ENCODE results near the gene IL22RA1. TPM values are rescaled to one million over a fixed set of nuclear protein-coding genes. Genes with fewer than 3 reads are reported as not detected.

IL22RA1 gene
- total RNA-seq, 1 experiment from 2014 or later = 0.13 TPM

DNA sequence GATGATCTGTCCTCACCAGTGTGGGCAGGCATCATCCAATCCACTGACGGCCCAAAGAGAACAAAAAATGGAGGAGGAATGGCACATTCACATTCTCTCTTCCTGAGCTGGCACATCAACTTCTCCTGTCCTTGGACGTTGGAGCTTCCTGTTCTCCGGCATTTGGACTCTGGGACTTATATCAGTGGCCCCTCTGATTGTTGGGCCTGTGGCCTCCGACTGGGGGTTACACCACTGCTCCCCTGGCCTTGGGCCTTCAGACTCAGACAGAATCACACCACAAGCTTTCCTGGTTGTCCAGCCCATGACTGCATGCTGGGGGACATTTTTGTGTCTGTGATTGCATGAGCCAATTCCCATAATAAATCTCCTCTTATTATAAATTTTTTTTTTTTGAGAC is 24.1 kb upstream of the IL22RA1 start:
- H2BK15ac ChIP-seq (ENCODE audit: low read depth, low read length) = no peak overlapping the region
- H3K27me3 ChIP-seq (ENCODE audit: insufficient read depth, low read length) = no peaks in the 10 kb centered on the region
- H4K8ac ChIP-seq (replicated peaks; ENCODE audit: insufficient read length, low read depth, low read length) = no peak overlapping the region
- Mint-ChIP-seq H3K27me3 (ENCODE audit: low read depth) (no peaks in the 10 kb centered on the region), H3K4me3 (no peak overlapping the region), H3K4me1 (peaks cover 0 to 3% of the 10 kb centered on the region in 2 experiments; a peak in 2 of 4 replicates), H3K9me3 (no peaks in the 10 kb centered on the region), H3K36me3 (ENCODE audit: insufficient read depth in 1 of 3, low read depth in 3 of 3) (peaks cover 8 to 56% (median 33%) of the 10 kb centered on the region in 3 experiments; a peak in 6 of 7 replicates), H3K27ac (no peak overlapping the region)
- no peak overlapping the region for H4K5ac ChIP-seq (ENCODE audit: insufficient read length, low read depth, low read length)
- H3K9ac ChIP-seq (ENCODE audit: extremely low read depth, insufficient read length, low read length) = no peak overlapping the region
- H2BK20ac ChIP-seq (ENCODE audit: low read depth, low read length, poor library complexity, severe bottlenecking) = no peak overlapping the region
- H2BK5ac ChIP-seq (ENCODE audit: insufficient read length, low read length) = no peak overlapping the region
- no peaks in the 10 kb centered on the region for H3K79me1 ChIP-seq (ENCODE audit: insufficient read depth, low read depth, low read length, poor library complexity, severe bottlenecking)
- H3K27ac ChIP-seq (ENCODE audit: insufficient read length, low read depth, low read length) = no peak overlapping the region
- H3K4me1 ChIP-seq (ENCODE audit: insufficient read depth, low read length) = no peaks in the 10 kb centered on the region
- H3K4ac ChIP-seq (ENCODE audit: low read depth, low read length) = no peak overlapping the region
- no peak for DNase-seq
- H3K18ac ChIP-seq (ENCODE audit: insufficient read length, low read depth, low read length) = no peak overlapping the region
- TF ChIP-seq, protein P1, sequence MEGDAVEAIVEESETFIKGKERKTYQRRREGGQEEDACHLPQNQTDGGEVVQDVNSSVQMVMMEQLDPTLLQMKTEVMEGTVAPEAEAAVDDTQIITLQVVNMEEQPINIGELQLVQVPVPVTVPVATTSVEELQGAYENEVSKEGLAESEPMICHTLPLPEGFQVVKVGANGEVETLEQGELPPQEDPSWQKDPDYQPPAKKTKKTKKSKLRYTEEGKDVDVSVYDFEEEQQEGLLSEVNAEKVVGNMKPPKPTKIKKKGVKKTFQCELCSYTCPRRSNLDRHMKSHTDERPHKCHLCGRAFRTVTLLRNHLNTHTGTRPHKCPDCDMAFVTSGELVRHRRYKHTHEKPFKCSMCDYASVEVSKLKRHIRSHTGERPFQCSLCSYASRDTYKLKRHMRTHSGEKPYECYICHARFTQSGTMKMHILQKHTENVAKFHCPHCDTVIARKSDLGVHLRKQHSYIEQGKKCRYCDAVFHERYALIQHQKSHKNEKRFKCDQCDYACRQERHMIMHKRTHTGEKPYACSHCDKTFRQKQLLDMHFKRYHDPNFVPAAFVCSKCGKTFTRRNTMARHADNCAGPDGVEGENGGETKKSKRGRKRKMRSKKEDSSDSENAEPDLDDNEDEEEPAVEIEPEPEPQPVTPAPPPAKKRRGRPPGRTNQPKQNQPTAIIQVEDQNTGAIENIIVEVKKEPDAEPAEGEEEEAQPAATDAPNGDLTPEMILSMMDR (conservative IDR thresholded peaks at IDR 0.05) = no peak
- H2BK120ac ChIP-seq (ENCODE audit: low read depth, low read length, poor library complexity, severe bottlenecking) = no peak overlapping the region
- WGBS (ENCODE audit: extremely low coverage, insufficient read length, low lambda C conversion rate) = no CpG with 5 or more reads among the region's 4 CpGs
- H3K9me3 ChIP-seq (ENCODE audit: control insufficient read depth, low read depth, low read length) = no peaks in the 10 kb centered on the region
- H2BK12ac ChIP-seq (ENCODE audit: insufficient read length, low read depth, low read length) = no peak overlapping the region
- H4K91ac ChIP-seq (ENCODE audit: insufficient read length, low read depth, low read length) = no peak overlapping the region
- H3K56ac ChIP-seq (ENCODE audit: insufficient read length, low read depth, low read length) = no peak overlapping the region
- H2AK5ac ChIP-seq (ENCODE audit: insufficient read length, low read length) = no peak overlapping the region
- H3K79me2 ChIP-seq (ENCODE audit: insufficient read depth, low read length) = no peaks in the 10 kb centered on the region
- no peak overlapping the region for H3K23ac ChIP-seq (ENCODE audit: insufficient read length, low read depth, low read length)
- H4K20me1 ChIP-seq (ENCODE audit: control insufficient read depth, insufficient read depth, insufficient read length) = no peaks in the 10 kb centered on the region
- H3T11ph ChIP-seq (ENCODE audit: low read length) = no peak overlapping the region
- no peak overlapping the region for H2AFZ ChIP-seq (ENCODE audit: low read length)
- H3K14ac ChIP-seq (ENCODE audit: insufficient read depth, low read length) = no peak overlapping the region
- H3K4me2 ChIP-seq (ENCODE audit: insufficient read depth, insufficient read length, low read length) = no peak overlapping the region
- no peaks in the 10 kb centered on the region for H3K23me2 ChIP-seq (ENCODE audit: insufficient read length, low read depth, low read length, poor library complexity, severe bottlenecking)

Measured in H9 (cell line).